ENCODE measurements around the gene USP36.

Gene USP36

DNA sequence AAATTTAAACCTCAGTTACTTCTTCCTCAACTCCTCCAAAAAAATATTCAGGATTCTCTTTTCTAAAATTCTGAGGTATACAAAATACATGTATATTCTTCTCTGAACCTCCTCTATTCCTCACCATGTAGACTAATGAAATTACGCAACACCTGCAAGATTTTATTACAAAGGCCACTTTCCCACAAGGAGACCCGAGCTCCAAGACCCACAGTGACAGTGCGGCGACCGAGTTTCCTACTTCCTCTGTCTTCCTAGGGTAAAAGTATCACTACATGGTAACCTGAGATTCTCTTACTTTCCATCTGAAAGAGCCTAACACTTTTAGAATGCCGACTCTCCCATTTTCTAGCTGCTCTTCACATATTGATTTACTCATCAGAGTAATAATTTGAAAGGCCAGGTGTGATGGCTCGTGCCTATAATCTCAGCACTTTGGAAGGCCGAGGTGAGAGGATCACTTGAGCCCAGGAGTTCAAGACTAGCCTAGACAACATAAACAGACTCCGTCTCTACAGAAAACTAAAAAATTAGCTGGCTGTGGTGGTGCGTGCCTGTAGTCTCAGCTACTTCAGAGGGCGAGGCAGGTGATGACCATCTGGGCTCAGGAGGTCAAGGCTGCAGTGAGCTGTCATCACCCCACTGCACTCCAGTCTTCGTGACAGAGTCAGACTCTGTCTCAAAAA is 94.2 kb downstream of the USP36 start:
- in situ Hi-C loops (cut with HindIII; ENCODE audit: low sequenced_read_pairs), result no loop called here
